ENCODE results near the gene LGALS3BP.

Gene LGALS3BP

DNA sequence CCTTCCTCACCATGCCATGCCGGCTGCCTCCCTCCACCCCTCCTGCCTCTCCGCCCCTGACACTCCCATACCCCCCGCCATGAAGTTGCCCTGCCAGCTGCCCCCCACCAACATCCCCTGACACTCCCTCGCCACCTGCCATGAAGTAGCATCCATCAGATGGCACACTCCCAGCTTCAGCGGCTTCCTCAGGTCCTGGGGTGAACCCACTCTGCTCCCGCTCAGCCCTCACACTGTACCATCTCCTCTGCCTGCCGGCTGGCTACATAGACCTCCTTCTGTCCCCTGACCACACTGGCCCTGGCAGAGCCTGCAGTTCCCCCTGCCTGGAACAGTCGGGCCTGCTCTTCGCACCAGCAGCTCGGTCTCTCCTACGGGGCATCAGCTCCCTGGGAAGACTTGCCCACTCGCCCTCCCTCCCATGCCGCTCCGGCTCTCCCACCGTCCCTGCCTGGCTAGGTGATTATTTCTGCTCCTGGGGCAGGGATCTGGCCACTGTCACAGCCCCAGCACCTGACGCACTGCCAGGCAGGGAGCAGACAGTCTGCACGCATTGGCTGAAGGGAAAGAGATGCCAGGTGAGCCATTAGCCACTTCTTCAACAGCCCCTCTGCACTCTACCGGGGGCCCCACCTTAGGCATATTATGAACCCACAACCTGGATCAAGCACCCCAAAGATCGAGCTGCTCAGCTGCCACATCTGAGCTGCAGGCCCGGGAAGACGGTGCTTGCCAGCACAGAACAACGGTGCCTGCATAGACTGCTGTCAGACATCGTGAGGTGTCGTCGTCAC, 20.9 kb upstream of the LGALS3BP start:
- no peak for DNase-seq

DNA sequence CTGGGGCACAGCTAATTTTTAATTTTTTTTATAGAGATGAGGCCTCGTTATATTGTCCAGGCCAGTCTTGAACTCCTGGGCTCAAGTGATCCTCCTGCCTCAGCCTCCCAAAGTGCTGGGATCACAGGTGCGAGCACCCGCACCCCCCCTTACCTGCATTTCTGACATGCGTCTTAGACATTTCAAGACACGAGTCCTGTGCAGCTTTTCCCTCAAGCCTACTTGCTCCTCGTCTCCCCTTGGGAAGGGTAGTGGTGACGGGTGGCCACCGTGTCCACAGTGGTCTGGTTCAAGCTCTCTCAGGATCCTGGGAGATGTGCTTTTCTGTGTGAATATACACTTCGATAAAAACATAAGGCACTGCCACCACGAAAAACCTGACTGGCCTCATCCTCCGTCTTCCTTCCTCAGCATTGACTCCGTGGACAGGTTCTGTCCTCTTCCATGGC, 20.2 kb upstream of the LGALS3BP start:
- no peak for DNase-seq

DNA sequence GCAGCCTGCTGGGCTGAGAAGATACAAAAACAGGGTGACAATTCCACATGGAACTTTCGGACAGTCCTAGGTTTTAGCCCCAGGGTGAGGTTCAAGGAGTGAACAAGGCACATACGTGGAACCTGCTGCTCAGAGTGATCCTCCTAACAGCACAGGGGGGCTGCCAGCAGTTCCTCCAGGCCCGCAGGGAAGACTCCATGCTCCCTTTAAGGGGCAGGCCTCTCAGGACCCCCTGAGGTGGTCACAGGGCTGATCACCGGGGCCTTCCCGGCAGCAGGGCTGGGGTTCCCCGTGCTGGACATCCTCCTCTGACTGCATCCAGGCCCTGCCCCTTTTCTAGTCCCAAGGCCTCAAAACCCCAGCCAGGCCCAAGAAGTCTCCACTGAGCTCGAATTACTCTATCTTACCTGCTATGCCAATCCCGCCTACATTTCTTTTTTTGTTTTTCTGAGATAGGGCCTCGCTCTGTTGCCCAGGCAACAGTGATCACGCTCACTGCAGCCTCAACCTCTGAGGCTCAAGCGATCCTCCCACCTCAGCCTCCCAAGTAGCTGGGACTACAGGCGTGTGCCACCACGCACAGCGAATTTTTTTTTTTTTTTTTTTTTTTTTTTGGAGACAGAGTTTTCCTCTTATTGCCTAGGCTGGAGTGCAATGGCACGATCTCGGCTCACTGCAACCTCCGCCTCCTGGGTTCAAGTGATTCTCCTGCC, 19.5 kb upstream of the LGALS3BP start:
- no peak for DNase-seq

DNA sequence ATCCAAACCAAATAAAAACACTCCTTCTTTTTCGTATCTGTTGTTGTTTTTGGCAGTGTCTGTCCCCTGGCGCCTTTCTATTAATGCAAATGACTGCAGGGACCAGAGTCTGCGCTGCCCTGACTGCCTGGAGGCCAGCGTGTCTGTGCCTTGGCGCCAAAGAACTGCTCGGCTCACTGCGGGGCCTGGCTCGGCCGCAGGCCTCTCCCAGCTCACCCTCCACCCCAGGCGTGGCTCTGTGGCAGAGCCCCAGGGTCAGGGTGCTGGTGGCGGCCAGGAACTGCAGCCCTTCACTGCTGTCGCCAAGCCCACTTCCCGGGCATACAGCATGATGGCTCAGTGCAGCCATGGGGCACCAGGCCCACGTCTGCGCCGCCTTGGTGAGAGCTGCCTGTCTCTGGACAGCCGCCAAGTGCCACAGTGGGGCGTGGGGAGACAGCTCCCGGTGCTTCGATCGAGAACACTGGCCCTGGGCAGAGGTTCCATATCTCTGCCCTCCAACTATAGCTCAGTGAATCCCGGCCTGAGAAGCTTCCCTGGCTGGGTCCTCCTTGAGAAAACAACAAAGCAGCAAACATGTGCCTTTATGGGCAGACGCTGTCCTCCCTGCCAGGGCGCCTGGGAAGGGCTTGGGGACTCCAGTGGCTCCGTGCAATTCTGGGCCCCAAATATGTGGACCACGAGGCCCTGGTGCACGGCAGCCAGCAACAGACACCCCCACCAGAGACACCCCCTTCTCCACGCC, 18.8 kb upstream of the LGALS3BP start:
- DNase-seq = peak in 9 of 56 donors; percentile 20 to 37 (median 31)

DNA sequence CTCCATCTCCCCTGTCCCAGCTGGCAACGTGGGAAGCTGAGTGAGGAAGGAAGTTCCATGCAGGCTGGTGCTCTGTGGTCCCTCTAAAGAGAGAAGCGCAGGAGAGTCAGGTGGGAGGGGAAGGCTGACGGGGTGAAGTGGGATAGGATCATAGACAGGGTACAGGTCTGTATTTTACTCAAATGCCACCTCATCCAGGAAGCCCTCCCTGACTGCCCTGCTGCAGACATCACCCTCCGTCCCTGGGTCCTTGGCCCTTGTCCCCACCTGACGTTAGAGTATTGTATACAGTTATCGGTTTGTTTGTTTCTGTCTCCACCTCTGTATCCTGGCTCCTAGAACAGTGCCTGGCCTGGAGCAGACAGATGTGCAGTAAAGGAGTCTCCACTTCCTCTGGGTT, 18.2 kb upstream of the LGALS3BP start:
- DNase-seq = no peak

DNA sequence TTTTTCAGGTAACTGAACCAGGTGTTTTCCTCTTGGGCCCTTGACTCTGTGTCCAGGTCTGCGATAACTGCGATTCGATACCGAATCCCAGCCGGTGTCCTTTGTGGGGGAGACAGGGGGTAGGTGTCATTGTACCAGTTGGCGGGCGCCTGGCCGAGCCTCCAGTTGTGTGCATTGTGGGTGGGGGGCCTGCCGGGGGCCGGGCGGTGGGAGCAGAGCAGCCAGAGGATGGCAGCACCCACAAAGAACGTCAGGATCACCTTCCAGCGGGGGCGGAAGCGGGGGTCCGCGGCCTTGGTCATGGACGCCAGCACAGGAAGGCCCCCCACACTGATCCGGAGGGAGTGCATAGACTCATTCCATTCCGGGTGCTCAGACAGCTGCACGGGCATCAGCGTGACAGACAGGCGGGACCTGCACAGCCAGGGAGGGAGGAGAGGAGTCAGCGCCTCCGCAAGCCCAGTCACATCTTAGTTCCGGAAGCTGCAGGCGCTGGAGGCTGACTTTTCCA, 17.6 kb upstream of the LGALS3BP start:
- no peak for DNase-seq

DNA sequence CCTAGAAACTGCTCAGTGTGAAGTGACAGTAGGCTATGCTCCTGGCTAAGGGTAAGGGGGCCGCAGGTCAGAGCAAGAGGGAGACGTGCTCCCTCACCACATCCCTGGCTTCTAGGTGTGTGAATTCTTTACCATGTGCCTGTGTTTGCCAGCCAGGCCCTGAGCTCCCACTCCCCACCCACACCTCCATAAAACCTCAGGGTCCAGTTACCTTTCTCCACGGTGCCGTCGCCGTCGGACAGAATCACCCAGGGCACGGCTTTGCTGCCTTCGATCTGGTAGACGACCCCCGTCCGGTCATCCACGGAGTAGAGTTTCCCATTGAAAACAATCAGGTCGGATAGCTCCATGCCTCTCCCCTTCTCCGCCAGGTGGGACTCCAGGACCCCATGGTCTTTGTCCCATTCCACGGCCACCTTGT, 17.1 kb upstream of the LGALS3BP start:
- no peak for DNase-seq

DNA sequence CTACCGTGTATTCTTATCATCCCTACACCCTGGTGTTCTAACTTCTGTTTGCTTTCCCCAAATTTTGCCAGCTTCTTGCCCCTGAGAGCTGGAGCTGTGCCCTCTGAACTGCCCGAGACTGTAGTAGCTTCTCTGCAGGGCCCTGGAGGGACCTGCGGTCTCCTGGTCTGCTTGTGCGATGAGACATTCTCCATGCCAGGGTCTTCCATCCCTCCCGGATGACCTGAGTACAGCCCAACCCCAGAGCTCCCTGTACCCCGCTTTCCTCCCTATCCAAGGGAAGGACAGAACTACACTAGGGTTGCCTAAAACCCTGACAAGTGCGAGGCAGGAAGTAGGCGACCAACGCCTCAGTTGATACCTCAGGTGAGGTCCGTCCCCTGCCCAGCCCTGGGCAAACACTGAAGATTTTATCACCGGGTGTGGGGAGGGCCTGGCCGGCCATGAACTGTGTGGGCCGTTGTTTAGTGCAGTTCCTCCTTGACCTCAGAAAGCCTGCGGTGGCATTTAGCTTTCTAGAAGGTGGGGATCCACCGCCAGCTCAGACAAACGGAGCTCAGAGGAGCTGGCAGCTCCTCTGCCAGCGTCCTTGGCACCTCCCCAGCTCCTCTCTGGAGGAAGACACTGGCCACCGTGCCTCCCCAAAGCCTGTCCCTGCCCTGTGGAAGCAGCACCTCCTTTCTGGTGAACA, 16.2 kb upstream of the LGALS3BP start:
- peak in 3 of 56 donors; percentile 16 to 61 (median 26) for DNase-seq

DNA sequence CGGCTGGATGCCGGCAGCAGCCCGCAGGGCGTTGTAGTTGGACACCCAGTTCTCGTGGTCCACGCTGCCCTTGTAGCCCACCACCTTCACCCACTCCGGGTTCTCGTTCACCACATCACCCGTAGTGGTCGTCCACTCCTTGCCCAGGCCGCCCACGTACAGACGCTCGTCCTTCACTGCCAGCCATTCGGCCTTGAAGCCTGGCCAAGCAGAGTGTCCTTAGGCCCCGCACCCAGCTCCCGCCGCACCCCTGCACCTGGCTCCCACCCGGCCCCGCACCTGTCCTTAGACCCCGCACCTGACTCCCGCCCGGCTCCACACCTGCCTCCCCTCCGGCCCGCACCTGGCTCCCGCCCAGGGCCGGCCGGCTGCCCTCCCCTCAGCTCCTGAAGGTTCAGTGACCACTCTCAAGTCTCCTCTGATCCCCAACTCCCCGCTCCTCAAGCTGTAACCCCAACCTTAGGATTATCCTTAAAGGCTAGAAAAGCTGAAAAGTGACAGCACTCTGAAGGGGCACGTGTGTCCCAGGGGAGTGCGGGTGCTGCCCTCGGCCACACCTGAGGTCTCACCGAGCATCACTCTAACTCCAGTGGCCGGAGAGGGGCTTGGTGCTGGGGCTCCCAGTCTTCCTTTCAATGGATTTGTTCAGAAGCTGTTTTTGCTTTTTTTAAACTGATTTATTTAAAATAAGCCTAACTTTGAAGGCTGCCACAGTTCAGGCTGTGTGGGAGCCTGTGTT, 15.5 kb upstream of the LGALS3BP start:
- no peak for DNase-seq

DNA sequence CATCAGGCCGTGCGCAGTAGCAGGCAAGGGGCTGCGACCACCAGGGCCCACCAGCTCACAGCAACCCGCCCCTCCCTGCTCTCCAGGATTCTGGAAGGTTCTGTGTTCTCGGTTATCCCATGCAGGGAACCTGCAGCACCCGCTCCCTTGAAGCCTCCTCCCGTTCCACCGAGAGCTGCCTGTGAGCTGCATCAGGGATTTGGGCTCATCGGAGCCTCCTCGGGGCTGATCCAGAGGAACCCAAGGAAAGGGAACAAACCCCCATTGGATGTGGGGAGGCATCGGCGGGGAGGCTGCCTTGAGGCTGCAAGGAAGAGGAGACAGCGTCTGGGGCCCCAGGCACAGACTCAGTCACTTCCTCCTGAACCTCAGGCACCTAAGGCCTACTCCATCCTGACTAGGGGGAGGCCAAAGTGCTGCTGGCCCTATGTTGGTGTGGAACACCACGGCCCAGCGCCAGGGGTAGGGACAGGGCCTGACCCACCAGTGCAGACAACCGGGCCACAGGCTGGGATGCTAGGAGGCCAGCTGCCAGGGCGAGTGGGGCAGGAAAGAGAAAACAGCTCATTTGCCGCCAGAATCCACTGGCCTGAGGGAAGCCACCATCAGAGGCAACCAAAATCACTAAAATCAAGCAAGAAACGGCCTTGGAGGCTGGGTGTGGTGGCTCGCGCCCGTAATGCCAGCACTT, 14.4 kb upstream of the LGALS3BP start:
- no peak for DNase-seq

DNA sequence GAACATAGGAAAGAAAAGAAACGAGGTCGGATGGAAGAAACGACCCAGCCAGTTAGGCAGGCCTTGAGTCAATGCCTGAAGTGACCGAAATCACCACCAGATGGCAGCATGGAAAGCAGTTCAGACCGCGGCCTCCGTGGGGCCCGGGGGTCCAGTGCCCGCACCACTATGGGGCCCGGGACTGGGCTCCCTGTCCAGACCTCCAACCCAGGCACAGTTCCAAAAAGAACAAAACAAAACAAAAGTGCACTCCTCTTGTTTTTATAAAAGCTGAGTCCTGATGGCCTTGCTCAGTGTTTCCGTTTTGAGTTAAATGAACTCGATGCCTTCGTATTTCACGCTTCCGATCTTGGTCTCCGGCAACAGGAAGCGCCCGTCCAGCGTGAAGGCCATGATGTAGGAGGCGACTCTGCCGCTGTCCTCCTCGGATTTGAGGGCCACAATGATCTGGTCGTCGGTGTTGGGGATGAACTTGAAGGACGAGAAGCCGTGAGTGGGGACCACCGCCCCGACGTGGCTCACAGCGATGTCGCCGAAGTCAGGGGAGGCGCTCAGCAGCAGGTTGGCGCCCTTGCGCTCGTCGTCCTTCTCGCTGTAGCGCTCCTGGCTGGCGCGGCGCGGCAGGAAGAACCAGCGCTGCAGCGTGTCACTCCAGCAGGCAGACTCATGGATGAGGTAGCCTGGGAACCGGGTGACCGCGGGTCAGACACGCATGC, 13.7 kb upstream of the LGALS3BP start:
- DNase-seq = peak in 19 of 56 donors; percentile 6 to 66 (median 31)

DNA sequence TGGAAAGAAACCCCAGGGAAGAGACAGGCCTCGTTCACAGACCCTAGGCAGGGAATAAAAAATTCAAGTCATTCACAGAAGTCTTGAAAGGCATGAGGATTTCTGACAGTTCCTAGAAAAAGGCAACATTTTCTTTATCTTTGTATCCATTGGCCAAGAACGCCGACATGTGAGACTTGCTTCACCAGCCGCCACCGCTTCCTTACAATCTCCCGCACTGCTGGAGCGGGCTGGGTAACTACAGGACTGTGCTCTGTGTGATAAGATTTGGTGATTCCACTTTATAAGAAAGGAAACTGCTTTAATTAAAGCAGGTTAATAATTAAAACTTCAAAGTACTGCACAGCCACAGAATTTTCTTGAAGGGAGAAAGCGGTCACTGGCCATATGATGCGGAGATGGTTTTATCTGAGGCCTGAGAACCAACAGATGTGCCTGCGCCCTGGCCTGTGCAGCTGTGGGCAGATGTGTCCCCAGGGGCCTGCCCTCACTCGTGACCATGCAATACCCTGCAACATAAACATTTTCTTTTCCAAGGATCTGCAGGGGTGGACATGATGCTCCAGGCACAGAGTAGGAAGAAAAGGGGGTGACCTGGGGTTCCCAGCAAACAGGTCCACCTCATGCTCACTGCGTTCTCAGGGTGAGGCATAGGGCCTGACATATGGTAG, 13.0 kb upstream of the LGALS3BP start:
- no peak for DNase-seq

DNA sequence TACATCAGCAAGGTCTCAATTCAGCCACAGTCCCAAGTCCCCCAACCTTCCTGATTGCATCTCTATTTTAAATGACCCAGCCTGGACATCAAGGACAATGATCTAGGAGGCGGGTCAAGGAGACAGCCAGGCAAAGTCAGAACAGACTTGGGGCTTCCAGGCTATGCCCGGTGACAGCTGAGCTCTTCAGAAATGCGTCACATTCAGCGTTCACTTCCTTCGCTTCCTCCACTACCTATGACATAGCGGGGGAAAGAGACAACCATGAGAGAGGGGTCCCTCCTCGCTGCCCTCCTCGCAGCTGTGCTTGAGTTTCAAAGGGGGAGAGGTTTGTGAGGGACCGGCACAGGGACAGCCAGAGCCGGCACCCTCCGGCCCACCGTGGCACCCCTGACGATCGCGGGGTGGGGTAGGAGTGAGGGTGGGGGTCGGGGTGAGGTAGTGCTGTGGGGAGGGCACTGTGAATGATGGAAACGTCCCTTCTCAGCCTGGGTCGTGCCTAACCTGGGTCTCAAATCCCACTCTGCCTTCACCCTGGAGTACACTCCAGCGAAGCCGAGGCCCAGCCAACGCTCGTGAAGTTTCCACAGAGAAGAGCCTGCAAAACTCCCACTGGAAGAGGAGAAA, 12.3 kb upstream of the LGALS3BP start:
- DNase-seq = no peak

DNA sequence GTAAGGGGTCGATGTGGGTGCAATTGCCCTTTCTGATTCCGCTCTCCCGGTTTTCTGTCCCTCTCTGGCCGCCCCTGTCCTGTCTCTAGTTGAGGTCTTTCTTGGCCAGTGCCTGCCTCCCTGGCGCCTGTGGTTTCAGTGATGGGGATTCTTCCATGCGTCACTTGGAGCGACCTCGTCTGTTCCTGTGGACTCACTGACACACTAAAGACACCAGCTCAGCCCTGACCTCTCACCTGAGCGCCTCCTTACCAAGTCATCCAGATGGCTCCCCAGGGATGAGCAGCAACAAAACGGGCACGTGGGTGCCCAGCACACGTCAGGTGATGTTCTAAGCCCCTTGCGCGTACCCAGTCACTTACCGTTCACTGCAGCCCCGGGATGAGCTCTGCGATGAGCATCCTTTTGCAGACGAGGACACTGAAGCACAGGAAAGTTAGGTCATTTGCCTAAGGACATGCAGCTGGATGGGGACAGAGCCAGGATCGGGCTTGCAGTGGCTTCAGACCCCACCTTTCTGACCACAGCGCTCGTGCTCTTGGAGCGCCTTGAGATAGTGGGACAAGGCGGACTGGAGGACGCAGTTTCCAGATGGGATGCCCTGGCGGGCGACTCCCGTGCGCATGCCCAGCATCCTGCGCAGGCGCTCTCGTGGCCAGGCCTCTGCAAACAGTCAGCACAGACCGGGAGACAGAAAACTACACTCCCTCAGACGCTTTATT, 11.5 kb upstream of the LGALS3BP start:
- no peak for DNase-seq

DNA sequence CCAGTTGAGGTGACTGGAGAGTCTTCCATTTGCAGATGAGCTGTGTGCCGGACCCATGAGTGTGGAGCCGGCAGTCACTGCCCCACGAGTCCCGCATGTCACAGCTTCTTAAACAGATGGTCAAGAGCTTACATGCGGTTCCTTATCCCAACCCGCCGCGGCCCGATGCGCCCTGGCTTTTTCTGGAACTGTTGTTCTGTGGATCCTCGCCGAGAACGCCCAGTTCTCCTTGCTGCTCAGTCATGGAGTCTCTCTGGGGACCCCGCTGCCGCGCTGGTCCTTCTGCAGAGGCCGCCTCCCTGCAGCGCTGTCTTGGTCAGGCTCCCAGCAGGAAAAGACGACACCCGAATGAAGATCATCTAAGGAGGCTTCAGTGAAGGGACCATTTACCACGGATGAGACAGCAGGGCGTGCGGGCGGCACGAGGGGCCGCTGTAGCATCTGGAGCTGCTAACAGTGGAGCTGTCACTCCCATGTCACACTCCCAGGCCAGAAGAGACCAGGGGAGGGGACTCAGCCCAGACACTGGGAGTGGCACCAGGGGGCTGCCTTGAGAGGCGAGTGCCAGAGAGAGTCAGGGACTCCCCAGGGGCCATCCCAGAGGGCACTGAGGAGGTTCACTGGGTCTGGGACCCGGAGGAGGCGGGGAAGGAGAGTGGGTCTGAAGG, 10.8 kb upstream of the LGALS3BP start:
- DNase-seq = no peak

DNA sequence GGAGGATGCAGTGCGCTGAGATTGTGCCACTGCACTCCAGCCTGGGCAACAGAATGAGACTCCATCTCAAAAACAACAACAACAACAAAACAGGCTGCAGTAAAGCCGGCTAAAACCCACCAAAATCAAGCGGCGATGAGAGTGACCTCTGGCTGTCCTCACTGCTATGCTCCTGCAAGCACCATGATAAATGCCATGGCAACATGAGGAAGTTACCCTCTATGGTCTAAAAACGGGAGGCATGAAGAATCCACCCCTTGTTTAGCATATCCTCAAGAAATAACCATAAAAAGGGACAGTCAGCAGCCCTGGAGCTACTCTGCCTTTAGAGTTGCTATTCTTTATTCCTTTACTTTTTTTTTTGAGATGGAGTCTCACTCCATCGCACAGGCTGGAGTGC, 8.4 kb upstream of the LGALS3BP start:
- no peak for DNase-seq

Measured in amygdala (tissue), 56 donors.